Cardiac muscle cell (in vitro differentiated cells and primary cell): ENCODE data around the gene SETD1A. TPM values are rescaled to one million over a fixed set of nuclear protein-coding genes. Genes with fewer than 3 reads are reported as not detected.

ENCODE experiments used
- DNase-seq, 2 donors: peaks; one replicate each; pipeline versions ENCODE4 v3.0.0 to v3.0.0-alpha.2; 2010 to 2017; ENCODE audit warnings: low read depth in 1 of 2, low spot score in 1 of 2
- H3K27ac ChIP-seq: fragments of 200-600 bp; sonication (generic); 2 replicates; pipeline ENCODE4 v1.5.1; 2016
- H3K27me3 ChIP-seq: fragments of 200-600 bp; sonication (generic); 2 replicates; pipeline ENCODE4 v1.6.0; 2016; ENCODE audit warnings: control low read depth
- H3K36me3 ChIP-seq: fragments of 200-600 bp; sonication (generic); 2 replicates; pipeline ENCODE4 v1.5.1; 2016; ENCODE audit warnings: control low read depth
- H3K4me1 ChIP-seq: fragments of 200-600 bp; sonication (generic); 2 replicates; pipeline ENCODE4 v1.8.1; 2017; ENCODE audit warnings: low read depth, mild to moderate bottlenecking, mixed run types
- H3K4me3 ChIP-seq: fragments of 200-600 bp; sonication (generic); 2 replicates; pipeline ENCODE4 v1.5.1; 2016; ENCODE audit warnings: mild to moderate bottlenecking
- H3K9me3 ChIP-seq: fragments of 200-600 bp; sonication (generic); 2 replicates; pipeline ENCODE4 v1.5.1; 2017; ENCODE audit warnings: low read depth, mild to moderate bottlenecking, control low read depth
- polyA plus RNA-seq: library from polyadenylated mRNA; unstranded; fragments of >200 nt; fragmentation: Nextera tagmentation; extraction: Ambion mirVana; gene quantifications from 2 replicates; pipeline ENCODE4 v1.2.1, GENCODE V29; 2016
- total RNA-seq: library from RNA; depleted of rRNA; stranded (reverse); fragments of >200 nt; gene quantifications from 2 replicates; pipeline ENCODE4 v1.2.3, GENCODE V29; 2016
- TF ChIP-seq, protein P1 (sequence below): IDR thresholded peaks from 2 replicates; pipeline ENCODE4 v1.5.1; 2012; ENCODE audit warnings: low read depth, mild to moderate bottlenecking, low read length

Gene SETD1A
- total and polyA plus RNA-seq, 2 experiments from 2014 or later, result 1.9 to 10.4 TPM

DNA sequence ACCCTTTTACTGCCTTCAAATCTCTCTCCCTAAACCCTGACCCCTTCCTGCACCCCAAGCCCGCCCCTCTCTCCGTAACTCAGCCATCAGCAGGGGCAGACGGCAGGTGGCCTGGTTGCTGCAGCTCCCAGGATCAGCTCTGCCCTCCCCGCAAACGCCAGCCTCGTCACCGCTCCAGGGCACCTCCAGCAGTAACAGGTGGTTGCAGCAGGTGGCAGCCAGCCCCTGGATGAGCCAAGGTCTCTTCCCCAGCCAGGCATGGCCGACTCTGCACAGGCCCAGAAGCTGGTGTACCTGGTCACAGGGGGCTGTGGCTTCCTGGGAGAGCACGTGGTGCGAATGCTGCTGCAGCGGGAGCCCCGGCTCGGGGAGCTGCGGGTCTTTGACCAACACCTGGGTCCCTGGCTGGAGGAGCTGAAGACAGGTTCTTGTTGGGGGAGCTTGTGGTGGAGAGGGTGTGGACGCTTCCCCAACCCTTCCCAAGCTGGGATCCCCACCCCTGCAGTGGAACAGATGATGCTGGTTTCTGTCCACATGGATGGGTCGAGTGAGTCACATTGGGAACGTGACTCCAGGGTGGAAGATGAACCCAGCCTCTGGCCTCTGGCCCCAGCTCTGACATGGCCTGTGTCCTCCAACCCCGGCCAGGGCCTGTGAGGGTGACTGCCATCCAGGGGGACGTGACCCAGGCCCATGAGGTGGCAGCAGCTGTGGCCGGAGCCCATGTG is 28.0 kb downstream of the SETD1A start:
- H3K36me3 ChIP-seq, result peaks cover 13% of the 10 kb centered on the region

DNA sequence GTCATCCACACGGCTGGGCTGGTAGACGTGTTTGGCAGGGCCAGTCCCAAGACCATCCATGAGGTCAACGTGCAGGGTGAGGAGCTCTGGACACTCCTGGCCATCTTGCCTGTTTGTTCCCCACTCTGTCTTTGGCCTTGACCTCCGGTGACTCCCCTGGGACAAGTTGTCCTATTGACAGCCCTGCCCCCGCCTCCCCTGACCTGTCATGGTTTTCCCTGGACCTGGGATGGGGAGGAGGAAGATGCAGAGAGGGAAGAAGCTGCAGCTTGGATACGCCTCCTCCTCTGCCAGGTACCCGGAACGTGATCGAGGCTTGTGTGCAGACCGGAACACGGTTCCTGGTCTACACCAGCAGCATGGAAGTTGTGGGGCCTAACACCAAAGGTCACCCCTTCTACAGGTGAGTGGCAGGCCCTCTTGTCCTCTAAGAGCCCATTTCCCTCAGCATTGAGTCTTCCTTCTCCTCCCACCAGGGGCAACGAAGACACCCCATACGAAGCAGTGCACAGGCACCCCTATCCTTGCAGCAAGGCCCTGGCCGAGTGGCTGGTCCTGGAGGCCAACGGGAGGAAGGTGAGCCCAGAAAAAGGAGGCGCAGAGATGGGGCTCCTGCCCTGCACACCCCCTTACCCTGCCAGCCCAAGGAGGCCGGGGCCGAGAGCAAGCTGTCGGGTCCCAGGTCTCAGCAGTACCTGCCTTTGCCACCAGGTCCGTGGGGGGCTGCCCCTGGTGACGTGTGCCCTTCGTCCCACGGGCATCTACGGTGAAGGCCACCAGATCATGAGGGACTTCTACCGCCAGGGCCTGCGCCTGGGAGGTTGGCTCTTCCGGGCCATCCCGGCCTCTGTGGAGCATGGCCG is 28.8 kb downstream of the SETD1A start:
- peaks cover 5% of the 10 kb centered on the region for H3K36me3 ChIP-seq
- H3K4me1 ChIP-seq, result peaks cover 6% of the 10 kb centered on the region
- no peaks in the 10 kb centered on the region for H3K27me3 ChIP-seq
- no peak overlapping the region for H3K27ac ChIP-seq
- H3K4me3 ChIP-seq, result no peak overlapping the region
- TF ChIP-seq, protein P1, sequence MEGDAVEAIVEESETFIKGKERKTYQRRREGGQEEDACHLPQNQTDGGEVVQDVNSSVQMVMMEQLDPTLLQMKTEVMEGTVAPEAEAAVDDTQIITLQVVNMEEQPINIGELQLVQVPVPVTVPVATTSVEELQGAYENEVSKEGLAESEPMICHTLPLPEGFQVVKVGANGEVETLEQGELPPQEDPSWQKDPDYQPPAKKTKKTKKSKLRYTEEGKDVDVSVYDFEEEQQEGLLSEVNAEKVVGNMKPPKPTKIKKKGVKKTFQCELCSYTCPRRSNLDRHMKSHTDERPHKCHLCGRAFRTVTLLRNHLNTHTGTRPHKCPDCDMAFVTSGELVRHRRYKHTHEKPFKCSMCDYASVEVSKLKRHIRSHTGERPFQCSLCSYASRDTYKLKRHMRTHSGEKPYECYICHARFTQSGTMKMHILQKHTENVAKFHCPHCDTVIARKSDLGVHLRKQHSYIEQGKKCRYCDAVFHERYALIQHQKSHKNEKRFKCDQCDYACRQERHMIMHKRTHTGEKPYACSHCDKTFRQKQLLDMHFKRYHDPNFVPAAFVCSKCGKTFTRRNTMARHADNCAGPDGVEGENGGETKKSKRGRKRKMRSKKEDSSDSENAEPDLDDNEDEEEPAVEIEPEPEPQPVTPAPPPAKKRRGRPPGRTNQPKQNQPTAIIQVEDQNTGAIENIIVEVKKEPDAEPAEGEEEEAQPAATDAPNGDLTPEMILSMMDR, result no peak
- H3K9me3 ChIP-seq, result no peaks in the 10 kb centered on the region
- no peak for DNase-seq

More for the DNA sequence above, 28.0 kb downstream of the SETD1A start:
- Histone ChIP-seq H3K4me3 (no peak overlapping the region), H3K27ac (no peak overlapping the region), H3K9me3 (no peaks in the 10 kb centered on the region), H3K4me1 (peaks cover 6% of the 10 kb centered on the region), H3K27me3 (no peaks in the 10 kb centered on the region)
- peak in 1 of 2 donors; percentile 43 for DNase-seq
- TF ChIP-seq, protein P1, result no peak

DNA sequence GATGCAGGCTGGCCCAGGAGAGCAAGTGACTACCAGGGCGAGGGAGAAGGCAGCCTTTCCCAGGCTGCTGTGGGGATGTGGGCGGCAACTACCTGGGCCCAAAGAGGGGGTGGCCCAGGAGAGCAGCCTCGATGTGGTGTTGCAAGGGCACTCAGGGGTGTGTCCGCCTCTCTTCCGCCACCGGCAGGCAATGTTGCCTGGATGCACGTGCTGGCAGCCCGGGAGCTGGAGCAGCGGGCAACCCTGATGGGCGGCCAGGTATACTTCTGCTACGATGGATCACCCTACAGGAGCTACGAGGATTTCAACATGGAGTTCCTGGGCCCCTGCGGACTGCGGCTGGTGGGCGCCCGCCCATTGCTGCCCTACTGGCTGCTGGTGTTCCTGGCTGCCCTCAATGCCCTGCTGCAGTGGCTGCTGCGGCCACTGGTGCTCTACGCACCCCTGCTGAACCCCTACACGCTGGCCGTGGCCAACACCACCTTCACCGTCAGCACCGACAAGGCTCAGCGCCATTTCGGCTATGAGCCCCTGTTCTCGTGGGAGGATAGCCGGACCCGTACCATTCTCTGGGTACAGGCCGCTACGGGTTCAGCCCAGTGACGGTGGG is 30.1 kb downstream of the SETD1A start:
- Histone ChIP-seq H3K27ac (no peak overlapping the region), H3K4me1 (peaks cover 6% of the 10 kb centered on the region)
- DNase-seq, result no peak

DNA sequence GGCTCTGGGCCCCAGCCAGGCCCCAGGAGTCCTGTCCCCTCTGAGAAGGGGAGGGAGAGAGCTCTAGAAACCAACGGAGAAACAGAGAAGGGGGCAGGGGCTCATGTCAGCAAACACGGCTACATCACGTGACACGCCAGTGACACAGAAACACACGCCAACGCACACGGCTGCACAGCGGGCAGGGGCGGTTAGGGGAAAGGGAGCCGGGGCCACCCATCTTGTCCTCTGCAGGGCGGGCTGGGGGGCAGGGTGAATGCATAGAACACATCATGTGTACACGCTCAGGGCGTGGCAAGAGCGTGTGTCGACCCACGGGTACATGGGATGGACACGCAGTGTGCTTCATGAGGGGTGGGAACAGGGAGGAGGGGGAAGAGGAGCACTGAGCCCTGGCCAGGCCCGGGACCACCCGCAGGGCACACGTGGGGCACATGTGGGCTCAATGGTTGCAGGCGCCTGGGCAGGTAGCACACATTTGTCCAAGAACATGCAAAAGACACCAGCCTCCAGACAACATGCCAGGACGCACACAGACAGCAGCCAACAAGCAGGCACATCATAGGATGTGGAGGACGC is 32.0 kb downstream of the SETD1A start:
- Histone ChIP-seq H3K27ac (no peak overlapping the region), H3K4me3 (no peak overlapping the region), H3K4me1 (peaks cover 10% of the 10 kb centered on the region), H3K27me3 (no peaks in the 10 kb centered on the region), H3K9me3 (no peaks in the 10 kb centered on the region), H3K36me3 (no peaks in the 10 kb centered on the region)
- no peak for DNase-seq
- TF ChIP-seq, protein P1, result no peak

More for the DNA sequence above, 30.1 kb downstream of the SETD1A start:
- H3K36me3 ChIP-seq, result no peaks in the 10 kb centered on the region
- H3K4me3 ChIP-seq, result no peak overlapping the region
- no peaks in the 10 kb centered on the region for H3K27me3 ChIP-seq
- H3K9me3 ChIP-seq, result no peaks in the 10 kb centered on the region
- TF ChIP-seq, protein P1, result no peak

DNA sequence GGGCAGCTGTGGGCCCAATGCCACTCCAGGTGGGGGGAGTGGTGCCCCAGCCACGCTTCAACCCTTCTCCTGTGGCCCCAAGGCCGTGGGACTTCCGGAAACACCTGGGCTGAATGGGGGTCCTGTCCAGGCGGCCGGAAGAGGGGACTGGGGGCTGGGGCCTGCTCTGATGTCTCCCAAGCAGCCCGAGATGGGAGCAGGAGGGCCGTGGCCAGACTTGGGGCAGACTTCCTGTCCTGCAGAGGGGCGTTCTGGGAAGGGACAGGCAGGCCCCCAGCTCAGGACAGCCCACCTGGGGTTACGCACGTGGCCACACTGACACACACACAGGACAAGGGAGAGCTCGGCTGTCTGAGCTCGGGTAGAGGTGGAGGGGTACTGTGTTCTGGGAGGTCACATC is 32.6 kb downstream of the SETD1A start:
- H3K36me3 ChIP-seq, result no peaks in the 10 kb centered on the region
- TF ChIP-seq, protein P1, result no peak
- H3K27me3 ChIP-seq, result no peaks in the 10 kb centered on the region
- peaks cover 9% of the 10 kb centered on the region for H3K4me1 ChIP-seq
- H3K27ac ChIP-seq, result no peak overlapping the region
- H3K9me3 ChIP-seq, result no peaks in the 10 kb centered on the region
- H3K4me3 ChIP-seq, result no peak overlapping the region
- DNase-seq, result no peak
